GM21786 (cell line): ENCODE results near the gene CREB5.

ENCODE experiments used
- ATAC-seq: cut with Tn5 transposase; IDR thresholded peaks from one replicate; pipeline ENCODE4 v1.9.1; 2021; ENCODE audit not compliant: unreplicated experiment

The CREB5 gene

GRCh38 chr7:28630350-28630749 is 218.0 kb downstream of the CREB5 start:
- no peak for ATAC-seq

- ATAC-seq: no peak
Observed at GRCh38 chr7:28631995-28632394, 219.7 kb downstream of the CREB5 start.

- no peak for ATAC-seq
Observed at GRCh38 chr7:28638914-28639313, 226.6 kb downstream of the CREB5 start.

GRCh38 chr7:28640001-28640400 is 227.7 kb downstream of the CREB5 start:
- no peak for ATAC-seq

GRCh38 chr7:28641752-28642545 is 229.6 kb downstream of the CREB5 start:
- no peak for ATAC-seq

GRCh38 chr7:28643188-28643569 is 230.9 kb downstream of the CREB5 start:
- no peak for ATAC-seq

GRCh38 chr7:28643584-28644340 is 231.4 kb downstream of the CREB5 start:
- no peak for ATAC-seq

GRCh38 chr7:28645866-28646265 is 233.5 kb downstream of the CREB5 start:
- no peak for ATAC-seq

- ATAC-seq: no peak
Observed at GRCh38 chr7:28646376-28647075, 234.2 kb downstream of the CREB5 start.

GRCh38 chr7:28647076-28647421 is 234.7 kb downstream of the CREB5 start:
- no peak for ATAC-seq

- ATAC-seq: no peak
Observed at GRCh38 chr7:28649189-28649588, 236.9 kb downstream of the CREB5 start.

- no peak for ATAC-seq
Observed at GRCh38 chr7:28649811-28650210, 237.5 kb downstream of the CREB5 start.

- no peak for ATAC-seq
Observed at GRCh38 chr7:28654110-28654509, 241.8 kb downstream of the CREB5 start.

- ATAC-seq: no peak
Observed at GRCh38 chr7:28656529-28656928, 244.2 kb downstream of the CREB5 start.

GRCh38 chr7:28658381-28658780 is 246.1 kb downstream of the CREB5 start:
- no peak for ATAC-seq

GRCh38 chr7:28660132-28660531 is 247.8 kb downstream of the CREB5 start:
- ATAC-seq: no peak

- no peak for ATAC-seq
Observed at GRCh38 chr7:28661826-28662595, 249.7 kb downstream of the CREB5 start.

- ATAC-seq: no peak
Observed at GRCh38 chr7:28666154-28666553, 253.8 kb downstream of the CREB5 start.

GRCh38 chr7:28668085-28668484 is 255.8 kb downstream of the CREB5 start:
- no peak for ATAC-seq

GRCh38 chr7:28669330-28669729 is 257.0 kb downstream of the CREB5 start:
- ATAC-seq: no peak

GRCh38 chr7:28671526-28671925 is 259.2 kb downstream of the CREB5 start:
- ATAC-seq: no peak
